ENCODE results near the gene ZNF609. TPM values are rescaled to one million over a fixed set of nuclear protein-coding genes. Genes with fewer than 3 reads are reported as not detected.

The ZNF609 gene
- total and polyA plus RNA-seq, 2 of the 13 experiments (the other 11 are each of a cell fraction or from before 2014, with no cell fraction given), result 8.9 to 9.9 TPM

DNA sequence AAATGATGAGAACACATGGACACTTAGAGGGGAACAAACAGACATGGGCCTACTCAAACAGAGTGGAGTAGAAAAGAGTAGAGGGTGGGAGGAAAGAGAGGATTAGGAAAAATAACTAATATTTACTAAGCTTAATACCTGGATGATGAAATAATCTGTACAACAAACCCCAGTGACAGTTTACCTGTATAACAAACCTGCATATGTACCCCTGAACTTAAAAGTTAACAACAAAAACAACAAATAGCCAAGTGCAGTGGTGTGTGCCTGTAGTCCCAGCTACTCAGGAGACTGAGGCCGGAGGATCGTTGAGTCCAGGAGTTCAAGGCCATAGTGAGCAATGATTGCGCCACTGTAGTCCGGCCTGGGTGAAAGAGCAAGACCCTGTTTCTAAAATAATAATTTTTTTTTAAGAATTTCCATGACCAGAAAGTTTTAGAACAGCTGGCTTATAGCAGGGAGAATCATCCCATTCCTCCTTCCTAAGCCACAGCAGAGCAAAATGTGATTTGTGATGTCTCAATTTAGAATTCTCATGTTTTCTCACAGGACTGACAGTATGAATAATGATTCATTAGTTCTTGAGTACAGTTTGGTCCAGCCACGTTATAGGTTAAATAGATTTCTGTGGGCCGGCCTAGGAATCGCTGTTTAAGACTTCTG, 150.0 kb downstream of the ZNF609 start (continued):
- TF ChIP-seq, protein P1, sequence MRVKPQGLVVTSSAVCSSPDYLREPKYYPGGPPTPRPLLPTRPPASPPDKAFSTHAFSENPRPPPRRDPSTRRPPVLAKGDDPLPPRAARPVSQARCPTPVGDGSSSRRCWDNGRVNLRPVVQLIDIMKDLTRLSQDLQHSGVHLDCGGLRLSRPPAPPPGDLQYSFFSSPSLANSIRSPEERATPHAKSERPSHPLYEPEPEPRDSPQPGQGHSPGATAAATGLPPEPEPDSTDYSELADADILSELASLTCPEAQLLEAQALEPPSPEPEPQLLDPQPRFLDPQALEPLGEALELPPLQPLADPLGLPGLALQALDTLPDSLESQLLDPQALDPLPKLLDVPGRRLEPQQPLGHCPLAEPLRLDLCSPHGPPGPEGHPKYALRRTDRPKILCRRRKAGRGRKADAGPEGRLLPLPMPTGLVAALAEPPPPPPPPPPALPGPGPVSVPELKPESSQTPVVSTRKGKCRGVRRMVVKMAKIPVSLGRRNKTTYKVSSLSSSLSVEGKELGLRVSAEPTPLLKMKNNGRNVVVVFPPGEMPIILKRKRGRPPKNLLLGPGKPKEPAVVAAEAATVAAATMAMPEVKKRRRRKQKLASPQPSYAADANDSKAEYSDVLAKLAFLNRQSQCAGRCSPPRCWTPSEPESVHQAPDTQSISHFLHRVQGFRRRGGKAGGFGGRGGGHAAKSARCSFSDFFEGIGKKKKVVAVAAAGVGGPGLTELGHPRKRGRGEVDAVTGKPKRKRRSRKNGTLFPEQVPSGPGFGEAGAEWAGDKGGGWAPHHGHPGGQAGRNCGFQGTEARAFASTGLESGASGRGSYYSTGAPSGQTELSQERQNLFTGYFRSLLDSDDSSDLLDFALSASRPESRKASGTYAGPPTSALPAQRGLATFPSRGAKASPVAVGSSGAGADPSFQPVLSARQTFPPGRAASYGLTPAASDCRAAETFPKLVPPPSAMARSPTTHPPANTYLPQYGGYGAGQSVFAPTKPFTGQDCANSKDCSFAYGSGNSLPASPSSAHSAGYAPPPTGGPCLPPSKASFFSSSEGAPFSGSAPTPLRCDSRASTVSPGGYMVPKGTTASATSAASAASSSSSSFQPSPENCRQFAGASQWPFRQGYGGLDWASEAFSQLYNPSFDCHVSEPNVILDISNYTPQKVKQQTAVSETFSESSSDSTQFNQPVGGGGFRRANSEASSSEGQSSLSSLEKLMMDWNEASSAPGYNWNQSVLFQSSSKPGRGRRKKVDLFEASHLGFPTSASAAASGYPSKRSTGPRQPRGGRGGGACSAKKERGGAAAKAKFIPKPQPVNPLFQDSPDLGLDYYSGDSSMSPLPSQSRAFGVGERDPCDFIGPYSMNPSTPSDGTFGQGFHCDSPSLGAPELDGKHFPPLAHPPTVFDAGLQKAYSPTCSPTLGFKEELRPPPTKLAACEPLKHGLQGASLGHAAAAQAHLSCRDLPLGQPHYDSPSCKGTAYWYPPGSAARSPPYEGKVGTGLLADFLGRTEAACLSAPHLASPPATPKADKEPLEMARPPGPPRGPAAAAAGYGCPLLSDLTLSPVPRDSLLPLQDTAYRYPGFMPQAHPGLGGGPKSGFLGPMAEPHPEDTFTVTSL (CRISPR knock-in tag; IDR thresholded peaks at IDR 0.05; ENCODE audit: borderline replicate concordance), result peak; percentile 81; the same call in 1 of the 2 replicates
- no peak for TF ChIP-seq ZC3H4 (CRISPR knock-in tag; IDR thresholded peaks at IDR 0.05; ENCODE audit: borderline replicate concordance)
- no peak for TF ChIP-seq ZNF562 (CRISPR knock-in tag; IDR thresholded peaks at IDR 0.05; ENCODE audit: borderline replicate concordance)
- peak; percentile 60; the same call in 1 of the 2 replicates for TF ChIP-seq YEATS4 (CRISPR knock-in tag; IDR thresholded peaks at IDR 0.05; ENCODE audit: borderline replicate concordance)
- no peak for TF ChIP-seq EED (CRISPR knock-in tag; IDR thresholded peaks at IDR 0.05)
- TF ChIP-seq KMT2A (CRISPR knock-in tag; IDR thresholded peaks at IDR 0.05), result no peak
- TF ChIP-seq, protein P2, sequence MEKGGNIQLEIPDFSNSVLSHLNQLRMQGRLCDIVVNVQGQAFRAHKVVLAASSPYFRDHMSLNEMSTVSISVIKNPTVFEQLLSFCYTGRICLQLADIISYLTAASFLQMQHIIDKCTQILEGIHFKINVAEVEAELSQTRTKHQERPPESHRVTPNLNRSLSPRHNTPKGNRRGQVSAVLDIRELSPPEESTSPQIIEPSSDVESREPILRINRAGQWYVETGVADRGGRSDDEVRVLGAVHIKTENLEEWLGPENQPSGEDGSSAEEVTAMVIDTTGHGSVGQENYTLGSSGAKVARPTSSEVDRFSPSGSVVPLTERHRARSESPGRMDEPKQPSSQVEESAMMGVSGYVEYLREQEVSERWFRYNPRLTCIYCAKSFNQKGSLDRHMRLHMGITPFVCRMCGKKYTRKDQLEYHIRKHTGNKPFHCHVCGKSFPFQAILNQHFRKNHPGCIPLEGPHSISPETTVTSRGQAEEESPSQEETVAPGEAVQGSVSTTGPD (CRISPR knock-in tag; IDR thresholded peaks at IDR 0.05), result no peak
- TF ChIP-seq JDP2 (CRISPR knock-in tag; IDR thresholded peaks at IDR 0.05; ENCODE audit: borderline replicate concordance), result no peak
- TF ChIP-seq ZFP90 (CRISPR knock-in tag; IDR thresholded peaks at IDR 0.05; ENCODE audit: borderline replicate concordance), result no peak
- no peak for TF ChIP-seq ZNF282 (IDR thresholded peaks at IDR 0.05; ENCODE audit: partially characterized antibody)
- TF ChIP-seq ZNF546 (CRISPR knock-in tag; conservative IDR thresholded peaks at IDR 0.05), result no peak
- no peak for TF ChIP-seq ZNF776 (CRISPR knock-in tag; IDR thresholded peaks at IDR 0.05)
- no peak; the same call in 1 of the 2 replicates for TF ChIP-seq ZSCAN29 (CRISPR knock-in tag; conservative IDR thresholded peaks at IDR 0.05)
- TF ChIP-seq YEATS2 (CRISPR knock-in tag; IDR thresholded peaks at IDR 0.05; ENCODE audit: borderline replicate concordance), result 0 out of 2 replicates have a peak, but pooled peaks have one; percentile 34
- peak; percentile 91 for TF ChIP-seq CEBPB (IDR thresholded peaks at IDR 0.05; ENCODE audit: borderline replicate concordance, low read depth, low read length)
- TF ChIP-seq, protein P3, sequence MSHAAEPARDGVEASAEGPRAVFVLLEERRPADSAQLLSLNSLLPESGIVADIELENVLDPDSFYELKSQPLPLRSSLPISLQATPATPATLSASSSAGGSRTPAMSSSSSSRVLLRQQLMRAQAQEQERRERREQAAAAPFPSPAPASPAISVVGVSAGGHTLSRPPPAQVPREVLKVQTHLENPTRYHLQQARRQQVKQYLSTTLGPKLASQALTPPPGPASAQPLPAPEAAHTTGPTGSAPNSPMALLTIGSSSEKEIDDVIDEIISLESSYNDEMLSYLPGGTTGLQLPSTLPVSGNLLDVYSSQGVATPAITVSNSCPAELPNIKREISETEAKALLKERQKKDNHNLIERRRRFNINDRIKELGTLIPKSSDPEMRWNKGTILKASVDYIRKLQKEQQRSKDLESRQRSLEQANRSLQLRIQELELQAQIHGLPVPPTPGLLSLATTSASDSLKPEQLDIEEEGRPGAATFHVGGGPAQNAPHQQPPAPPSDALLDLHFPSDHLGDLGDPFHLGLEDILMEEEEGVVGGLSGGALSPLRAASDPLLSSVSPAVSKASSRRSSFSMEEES (CRISPR knock-in tag; IDR thresholded peaks at IDR 0.05), result 0 out of 2 replicates have a peak, but pooled peaks have one; percentile 47
- TF ChIP-seq ESRRA (CRISPR knock-in tag; IDR thresholded peaks at IDR 0.05; ENCODE audit: low read depth), result no peak
- TF ChIP-seq RFX3 (CRISPR knock-in tag; IDR thresholded peaks at IDR 0.05), result no peak
- TF ChIP-seq HHEX (CRISPR knock-in tag; IDR thresholded peaks at IDR 0.05), result peak; percentile 42; the same call in 1 of the 2 replicates
- TF ChIP-seq, protein P4, sequence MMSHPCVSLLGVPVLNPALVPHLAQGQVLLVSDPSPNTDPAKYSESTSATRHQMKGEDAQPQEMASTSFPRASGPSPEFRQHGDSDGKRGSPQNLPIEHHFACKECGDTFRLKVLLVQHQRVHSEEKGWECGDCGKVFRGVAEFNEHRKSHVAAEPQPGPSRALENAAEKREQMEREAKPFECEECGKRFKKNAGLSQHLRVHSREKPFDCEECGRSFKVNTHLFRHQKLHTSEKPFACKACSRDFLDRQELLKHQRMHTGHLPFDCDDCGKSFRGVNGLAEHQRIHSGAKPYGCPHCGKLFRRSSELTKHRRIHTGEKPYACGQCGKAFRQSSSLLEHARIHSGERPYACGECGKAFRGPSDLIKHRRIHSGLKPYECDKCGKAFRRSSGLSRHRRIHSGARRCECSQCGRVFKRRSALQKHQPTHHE (CRISPR knock-in tag; IDR thresholded peaks at IDR 0.05; ENCODE audit: borderline replicate concordance), result no peak
- TF ChIP-seq HNRNPLL (IDR thresholded peaks at IDR 0.05; ENCODE audit: low read depth, low read length, poor library complexity, severe bottlenecking), result no peak
